Measurements from ENCODE around the gene PDZRN3.

PDZRN3 gene

DNA sequence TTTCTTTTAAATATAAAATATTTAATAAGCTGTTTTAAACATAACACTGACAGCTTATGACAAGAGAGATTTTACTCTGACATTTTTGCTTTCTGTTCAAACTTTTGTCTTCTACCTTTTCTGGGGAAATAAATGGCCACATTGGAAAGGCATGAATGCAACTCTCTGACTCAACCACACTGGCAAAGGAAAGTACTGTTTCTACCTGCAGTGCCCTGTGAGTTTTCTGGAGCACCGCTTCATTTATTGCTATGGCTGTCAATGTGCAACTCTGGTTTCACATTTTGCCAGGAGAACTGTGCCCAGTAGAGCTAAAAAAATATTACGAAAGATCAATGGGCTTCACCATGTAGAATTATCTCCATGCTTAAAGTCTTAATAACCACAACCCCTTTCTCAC, 15.1 kb downstream of the PDZRN3 start:
- TF ChIP-seq TAF1 (IDR thresholded peaks at IDR 0.05; ENCODE audit: borderline replicate concordance, insufficient read depth, low read length) (no peak), SIN3A (IDR thresholded peaks at IDR 0.05; ENCODE audit: borderline replicate concordance, insufficient read depth, low read length) (no peak), POLR2AphosphoS5 (IDR thresholded peaks at IDR 0.05; ENCODE audit: low read depth, low read length) (no peak), FOXP2 (optimal IDR thresholded peaks at IDR 0.05; ENCODE audit: borderline replicate concordance, extremely low read depth, extremely low read length, insufficient read depth) (no peak)
- TF ChIP-seq, protein P1, sequence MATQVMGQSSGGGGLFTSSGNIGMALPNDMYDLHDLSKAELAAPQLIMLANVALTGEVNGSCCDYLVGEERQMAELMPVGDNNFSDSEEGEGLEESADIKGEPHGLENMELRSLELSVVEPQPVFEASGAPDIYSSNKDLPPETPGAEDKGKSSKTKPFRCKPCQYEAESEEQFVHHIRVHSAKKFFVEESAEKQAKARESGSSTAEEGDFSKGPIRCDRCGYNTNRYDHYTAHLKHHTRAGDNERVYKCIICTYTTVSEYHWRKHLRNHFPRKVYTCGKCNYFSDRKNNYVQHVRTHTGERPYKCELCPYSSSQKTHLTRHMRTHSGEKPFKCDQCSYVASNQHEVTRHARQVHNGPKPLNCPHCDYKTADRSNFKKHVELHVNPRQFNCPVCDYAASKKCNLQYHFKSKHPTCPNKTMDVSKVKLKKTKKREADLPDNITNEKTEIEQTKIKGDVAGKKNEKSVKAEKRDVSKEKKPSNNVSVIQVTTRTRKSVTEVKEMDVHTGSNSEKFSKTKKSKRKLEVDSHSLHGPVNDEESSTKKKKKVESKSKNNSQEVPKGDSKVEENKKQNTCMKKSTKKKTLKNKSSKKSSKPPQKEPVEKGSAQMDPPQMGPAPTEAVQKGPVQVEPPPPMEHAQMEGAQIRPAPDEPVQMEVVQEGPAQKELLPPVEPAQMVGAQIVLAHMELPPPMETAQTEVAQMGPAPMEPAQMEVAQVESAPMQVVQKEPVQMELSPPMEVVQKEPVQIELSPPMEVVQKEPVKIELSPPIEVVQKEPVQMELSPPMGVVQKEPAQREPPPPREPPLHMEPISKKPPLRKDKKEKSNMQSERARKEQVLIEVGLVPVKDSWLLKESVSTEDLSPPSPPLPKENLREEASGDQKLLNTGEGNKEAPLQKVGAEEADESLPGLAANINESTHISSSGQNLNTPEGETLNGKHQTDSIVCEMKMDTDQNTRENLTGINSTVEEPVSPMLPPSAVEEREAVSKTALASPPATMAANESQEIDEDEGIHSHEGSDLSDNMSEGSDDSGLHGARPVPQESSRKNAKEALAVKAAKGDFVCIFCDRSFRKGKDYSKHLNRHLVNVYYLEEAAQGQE (IDR thresholded peaks at IDR 0.05; ENCODE audit: insufficient read depth in 1 of 2, low read depth in 2 of 2, low read length in 2 of 2) = no peak

DNA sequence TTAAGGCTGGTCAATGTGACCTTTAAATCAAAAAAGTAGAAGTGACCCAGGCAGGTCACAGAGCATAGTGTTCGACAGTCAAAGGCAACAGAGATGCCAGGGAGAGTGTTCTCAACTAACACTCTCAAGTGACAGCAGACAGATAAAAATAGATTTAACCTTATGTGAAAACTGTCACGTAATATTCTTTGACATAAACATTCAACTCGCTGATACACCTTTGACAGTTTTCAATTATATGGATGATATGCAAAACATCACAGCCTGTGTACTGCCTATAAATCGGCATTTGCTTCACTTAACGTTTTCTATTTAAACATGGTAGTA, 15.5 kb downstream of the PDZRN3 start:
- no peak for TF ChIP-seq TAF1 (IDR thresholded peaks at IDR 0.05; ENCODE audit: borderline replicate concordance, insufficient read depth, low read length)
- TF ChIP-seq SIN3A (IDR thresholded peaks at IDR 0.05; ENCODE audit: borderline replicate concordance, insufficient read depth, low read length) = no peak
- TF ChIP-seq POLR2AphosphoS5 (IDR thresholded peaks at IDR 0.05; ENCODE audit: low read depth, low read length) = no peak
- no peak for TF ChIP-seq FOXP2 (optimal IDR thresholded peaks at IDR 0.05; ENCODE audit: borderline replicate concordance, extremely low read depth, extremely low read length, insufficient read depth)
- TF ChIP-seq, protein P1 (IDR thresholded peaks at IDR 0.05; ENCODE audit: insufficient read depth in 1 of 2, low read depth in 2 of 2, low read length in 2 of 2) = no peak

DNA sequence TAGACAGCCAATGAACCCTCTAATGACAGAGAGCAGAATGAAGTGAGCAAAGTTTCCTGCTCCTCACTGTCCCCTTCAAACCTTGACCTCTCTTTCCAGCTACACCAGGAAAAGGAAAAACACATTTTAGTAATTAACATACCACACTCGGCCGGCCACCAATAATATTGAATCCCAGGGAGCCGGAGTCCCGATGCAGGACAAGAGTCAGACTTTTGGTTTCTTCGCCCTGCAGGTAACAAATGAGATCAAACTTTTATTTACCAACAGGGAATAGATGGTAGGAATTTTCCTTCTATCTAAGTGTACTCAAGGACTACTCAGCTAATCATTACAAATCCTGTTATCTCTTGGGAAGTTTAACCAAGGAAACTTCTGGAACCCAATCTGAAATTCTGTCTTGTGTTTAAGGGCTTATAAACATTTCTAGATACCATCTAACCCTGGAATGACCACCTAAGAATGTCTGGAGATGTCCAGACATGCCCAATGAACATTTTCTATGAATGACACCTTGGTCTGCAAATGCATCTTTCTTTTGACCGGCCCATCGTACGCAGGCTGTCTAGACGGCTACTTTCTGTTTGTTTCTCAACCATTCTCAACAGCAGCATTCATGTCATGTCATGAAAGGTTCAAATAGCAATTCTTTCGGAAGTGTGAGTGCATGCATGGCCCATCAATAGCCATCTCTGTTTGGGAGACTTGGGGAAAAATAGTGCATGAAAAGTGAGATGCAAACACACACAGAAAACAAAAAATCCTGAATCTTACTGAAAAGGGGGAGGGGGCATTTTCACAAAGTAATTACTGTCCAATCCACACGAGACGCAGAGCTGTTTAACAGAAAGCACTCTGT, 16.1 kb downstream of the PDZRN3 start:
- TF ChIP-seq, protein P1 (IDR thresholded peaks at IDR 0.05; ENCODE audit: insufficient read depth in 1 of 2, low read depth in 2 of 2, low read length in 2 of 2) = no peak
- no peak for TF ChIP-seq TAF1 (IDR thresholded peaks at IDR 0.05; ENCODE audit: borderline replicate concordance, insufficient read depth, low read length)
- no peak for TF ChIP-seq FOXP2 (optimal IDR thresholded peaks at IDR 0.05; ENCODE audit: borderline replicate concordance, extremely low read depth, extremely low read length, insufficient read depth)
- no peak for TF ChIP-seq POLR2AphosphoS5 (IDR thresholded peaks at IDR 0.05; ENCODE audit: low read depth, low read length)
- no peak for TF ChIP-seq SIN3A (IDR thresholded peaks at IDR 0.05; ENCODE audit: borderline replicate concordance, insufficient read depth, low read length)

DNA sequence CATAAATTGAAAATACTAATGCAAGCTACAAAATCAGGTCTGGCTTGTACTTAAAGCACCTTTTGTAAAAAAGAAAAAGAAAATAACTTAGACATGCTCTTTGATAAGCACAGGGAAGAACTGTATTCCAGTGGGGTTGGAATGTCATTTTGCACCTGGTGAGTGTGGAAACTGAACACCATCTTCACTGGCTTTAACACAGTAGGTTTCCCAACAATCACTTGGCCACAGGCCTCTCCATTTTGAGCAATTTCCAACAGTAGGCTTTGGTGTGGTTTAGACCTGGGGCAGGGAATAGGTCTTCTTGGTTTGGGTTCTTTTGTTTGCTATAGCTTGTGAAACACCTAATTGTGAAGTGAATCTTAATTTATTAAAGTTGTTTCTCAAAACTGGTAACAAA, 18.9 kb downstream of the PDZRN3 start:
- TF ChIP-seq SIN3A (IDR thresholded peaks at IDR 0.05; ENCODE audit: borderline replicate concordance, insufficient read depth, low read length) (no peak), TAF1 (IDR thresholded peaks at IDR 0.05; ENCODE audit: borderline replicate concordance, insufficient read depth, low read length) (no peak), FOXP2 (optimal IDR thresholded peaks at IDR 0.05; ENCODE audit: borderline replicate concordance, extremely low read depth, extremely low read length, insufficient read depth) (no peak), POLR2AphosphoS5 (IDR thresholded peaks at IDR 0.05; ENCODE audit: low read depth, low read length) (no peak)
- TF ChIP-seq, protein P1 (IDR thresholded peaks at IDR 0.05; ENCODE audit: insufficient read depth in 1 of 2, low read depth in 2 of 2, low read length in 2 of 2) = no peak
